ENCODE results near the gene EEFSEC. TPM values are rescaled to one million over a fixed set of nuclear protein-coding genes. Genes with fewer than 3 reads are reported as not detected.

The EEFSEC gene
- total RNA-seq, 1 experiment from 2014 or later = 9.6 TPM

GRCh38 chr3:128330214-128330842, 177.0 kb downstream of the EEFSEC start:
- Histone ChIP-seq H3K36me3 (ENCODE audit: low read depth, low read length) (no peaks in the 10 kb centered on the region), H3K9me3 (ENCODE audit: low read length) (no peaks in the 10 kb centered on the region), H3K27ac (ENCODE audit: low read length) (no peak overlapping the region), H3K27me3 (ENCODE audit: low read length) (no peaks in the 10 kb centered on the region), H3K4me2 (ENCODE audit: low read length) (no peak overlapping the region), H3K4me3 (ENCODE audit: low read length) (no peak overlapping the region), H2AFZ (ENCODE audit: low read length) (no peak overlapping the region), H3K9ac (ENCODE audit: low read length) (no peak overlapping the region), H3F3A (ENCODE audit: low read length, unreplicated experiment) (no peaks in the 10 kb centered on the region), H3K4me1 (ENCODE audit: insufficient read depth, low read length) (peaks cover 4% of the 10 kb centered on the region), H3K79me2 (ENCODE audit: low read length) (no peaks in the 10 kb centered on the region), H3K9me2 (replicated peaks; ENCODE audit: low read length) (no peaks in the 10 kb centered on the region), H4K20me1 (ENCODE audit: low read length) (no peaks in the 10 kb centered on the region)
- ATAC-seq (no peak), DNase-seq (no peak)
- POLR2A ChIA-PET (ENCODE audit: unreplicated experiment) = interaction anchor here (0.6 kb wide), 1 partner anchor 1281 kb away, joined by 11 read pairs; no protein-coding TSS in a partner anchor
- BruUV-seq (replicated peaks) = no TSS peak
- TF ChIP-seq EZH2phosphoT487 (IDR thresholded peaks at IDR 0.05; ENCODE audit: borderline replicate concordance, low read length) (no peak), EZH2 (IDR thresholded peaks at IDR 0.05; ENCODE audit: low read length, unreplicated experiment) (no peak), CTCF (conservative IDR thresholded peaks at IDR 0.05; ENCODE audit: low read depth, low read length) (no peak)
- CTCF ChIA-PET = interaction anchor here (0.5 kb wide), 1 partner anchor 152 kb away, joined by 6 read pairs; no protein-coding TSS in a partner anchor
- intact Hi-C loops (cut with micrococcal nuclease) = no loop called here

- ChIA-PET POLR2A (ENCODE audit: unreplicated experiment) (interaction anchor here (0.6 kb wide), 1 partner anchor 70 kb away, joined by 3 read pairs; no protein-coding TSS in a partner anchor), CTCF (no interaction called here)
- no TSS peak for BruUV-seq (replicated peaks)
- Histone ChIP-seq H3K9me3 (ENCODE audit: low read length) (no peaks in the 10 kb centered on the region), H3K27me3 (ENCODE audit: low read length) (no peaks in the 10 kb centered on the region), H3K27ac (ENCODE audit: low read length) (no peak overlapping the region), H3K4me3 (ENCODE audit: low read length) (no peak overlapping the region), H4K20me1 (ENCODE audit: low read length) (no peaks in the 10 kb centered on the region), H3K36me3 (ENCODE audit: low read depth, low read length) (no peaks in the 10 kb centered on the region), H3K4me1 (ENCODE audit: insufficient read depth, low read length) (peaks cover 13% of the 10 kb centered on the region), H3K4me2 (ENCODE audit: low read length) (no peak overlapping the region), H3K79me2 (ENCODE audit: low read length) (no peaks in the 10 kb centered on the region), H3K9ac (ENCODE audit: low read length) (no peak overlapping the region), H3F3A (ENCODE audit: low read length, unreplicated experiment) (no peaks in the 10 kb centered on the region), H2AFZ (ENCODE audit: low read length) (no peak overlapping the region), H3K9me2 (replicated peaks; ENCODE audit: low read length) (no peaks in the 10 kb centered on the region)
- no peak for DNase-seq
- TF ChIP-seq CTCF (conservative IDR thresholded peaks at IDR 0.05; ENCODE audit: low read depth, low read length) = no peak
- TF ChIP-seq EZH2 (IDR thresholded peaks at IDR 0.05; ENCODE audit: low read length, unreplicated experiment) = no peak
- no peak for TF ChIP-seq EZH2phosphoT487 (IDR thresholded peaks at IDR 0.05; ENCODE audit: borderline replicate concordance, low read length)
- intact Hi-C loops (cut with micrococcal nuclease) = no loop called here
- no peak for ATAC-seq
These were observed 180.9 kb downstream of the EEFSEC start for GRCh38 chr3:128334086-128334645.

GRCh38 chr3:128334766-128335165, 181.5 kb downstream of the EEFSEC start:
- ChIA-PET POLR2A (ENCODE audit: unreplicated experiment) (no interaction called here), CTCF (no interaction called here)
- DNase-seq (no peak), ATAC-seq (no peak)
- Histone ChIP-seq H3K4me1 (ENCODE audit: insufficient read depth, low read length) (peaks cover 13% of the 10 kb centered on the region), H3K27me3 (ENCODE audit: low read length) (no peaks in the 10 kb centered on the region), H3K36me3 (ENCODE audit: low read depth, low read length) (no peaks in the 10 kb centered on the region), H3K9me2 (replicated peaks; ENCODE audit: low read length) (no peaks in the 10 kb centered on the region), H3K4me3 (ENCODE audit: low read length) (no peak overlapping the region), H3K9ac (ENCODE audit: low read length) (no peak overlapping the region), H3F3A (ENCODE audit: low read length, unreplicated experiment) (no peaks in the 10 kb centered on the region), H4K20me1 (ENCODE audit: low read length) (no peaks in the 10 kb centered on the region), H3K9me3 (ENCODE audit: low read length) (no peaks in the 10 kb centered on the region), H3K79me2 (ENCODE audit: low read length) (no peaks in the 10 kb centered on the region), H3K27ac (ENCODE audit: low read length) (no peak overlapping the region), H2AFZ (ENCODE audit: low read length) (no peak overlapping the region), H3K4me2 (ENCODE audit: low read length) (no peak overlapping the region)
- no peak for TF ChIP-seq EZH2 (IDR thresholded peaks at IDR 0.05; ENCODE audit: low read length, unreplicated experiment)
- no peak for TF ChIP-seq EZH2phosphoT487 (IDR thresholded peaks at IDR 0.05; ENCODE audit: borderline replicate concordance, low read length)
- no peak for TF ChIP-seq CTCF (conservative IDR thresholded peaks at IDR 0.05; ENCODE audit: low read depth, low read length)
- intact Hi-C loops (cut with micrococcal nuclease) = no loop called here
- BruUV-seq (replicated peaks) = no TSS peak

All from PC-3 (cell line).